GM18858 (cell line): ENCODE results near the gene E2F2.

Source experiments
- ATAC-seq: cut with Tn5 transposase; IDR thresholded peaks from one replicate; pipeline ENCODE4 v1.9.1; 2021; ENCODE audit not compliant: unreplicated experiment

Gene E2F2

GRCh38 chr1:23485002-23485332 is 46.1 kb downstream of the E2F2 start:
- no peak for ATAC-seq

- no peak for ATAC-seq
These were observed 46.6 kb downstream of the E2F2 start for GRCh38 chr1:23484253-23485001.

- ATAC-seq, result no peak
These were observed 47.4 kb downstream of the E2F2 start, which contains the start of gene ASAP3 for GRCh38 chr1:23483321-23484252. Gene ASAP3, minus strand, starts transcription at chr1:23484179. Its CDS starts 46 bp downstream, at chr1:23484133.

- ATAC-seq, result no peak
These were observed 49.1 kb downstream of the E2F2 start for GRCh38 chr1:23481904-23482303.

- no peak for ATAC-seq
These were observed 49.9 kb downstream of the E2F2 start for GRCh38 chr1:23481026-23481597.

GRCh38 chr1:23480187-23481025 is 50.6 kb downstream of the E2F2 start:
- no peak for ATAC-seq

GRCh38 chr1:23479666-23479941 is 51.4 kb downstream of the E2F2 start:
- no peak for ATAC-seq

- no peak for ATAC-seq
These were observed 52.0 kb downstream of the E2F2 start for GRCh38 chr1:23478896-23479665.

- no peak for ATAC-seq
These were observed 53.5 kb downstream of the E2F2 start for GRCh38 chr1:23477359-23478144.

- ATAC-seq, result no peak
These were observed 55.4 kb downstream of the E2F2 start for GRCh38 chr1:23475641-23476040.

- no peak for ATAC-seq
These were observed 55.9 kb downstream of the E2F2 start for GRCh38 chr1:23475134-23475628.

- no peak for ATAC-seq
These were observed 57.8 kb downstream of the E2F2 start for GRCh38 chr1:23473037-23473800.

- no peak for ATAC-seq
These were observed 58.5 kb downstream of the E2F2 start for GRCh38 chr1:23472351-23473036.

GRCh38 chr1:23471473-23472075 is 59.5 kb downstream of the E2F2 start:
- ATAC-seq, result no peak

GRCh38 chr1:23470282-23471070 is 60.6 kb downstream of the E2F2 start:
- no peak for ATAC-seq

GRCh38 chr1:23469372-23469982 is 61.6 kb downstream of the E2F2 start:
- ATAC-seq, result no peak
